ENCODE data around the gene TRPM3. TPM values are rescaled to one million over a fixed set of nuclear protein-coding genes. Genes with fewer than 3 reads are reported as not detected.

TRPM3 gene
- polyA plus RNA-seq, 3 donors = not detected

- Histone ChIP-seq H3K27ac (ENCODE audit: low read depth in 1 of 2, low read length in 2 of 2) (no peak overlapping the region), H3K27me3 (ENCODE audit: control insufficient read depth in 2 of 2, insufficient read depth in 2 of 2, low read length in 2 of 2) (no peaks in the 10 kb centered on the region), H3K9ac (ENCODE audit: insufficient read depth, low read length, poor library complexity, severe bottlenecking) (no peak overlapping the region), H3K36me3 (replicated peaks in 1 of 2; ENCODE audit: control insufficient read depth in 1 of 2, insufficient read depth in 2 of 2, low read length in 2 of 2) (no peaks in the 10 kb centered on the region), H3K4me3 (replicated peaks in 1 of 3; ENCODE audit: low read depth in 2 of 3, low read length in 3 of 3) (no peak overlapping the region), H4K20me1 (ENCODE audit: insufficient read depth, low read length) (no peaks in the 10 kb centered on the region), H3K9me3 (replicated peaks in 1 of 2; ENCODE audit: control insufficient read depth in 1 of 2, insufficient read depth in 1 of 2, low read length in 2 of 2) (no peaks in the 10 kb centered on the region), H3K4me2 (replicated peaks; ENCODE audit: extremely low read depth, low read length, poor library complexity, severe bottlenecking) (no peak overlapping the region), H3K4me1 (ENCODE audit: control insufficient read depth in 1 of 2, insufficient read depth in 2 of 2, low read length in 2 of 2) (no peaks in the 10 kb centered on the region), H2AFZ (ENCODE audit: insufficient read depth, low read depth, low read length, poor library complexity, severe bottlenecking) (no peak overlapping the region), H3K79me2 (ENCODE audit: insufficient read depth, low read length) (no peaks in the 10 kb centered on the region)
- intact Hi-C loops (cut with micrococcal nuclease) = no loop called here
- Mint-ChIP-seq H3K27ac (no peak overlapping the region), H3K4me3 (no peak overlapping the region), H3K9me3 (peaks cover 0 to 9% (median 5%) of the 10 kb centered on the region in 7 donors), H3K4me1 (no peaks in the 10 kb centered on the region), H3K36me3 (no peaks in the 10 kb centered on the region), H3K27me3 (ENCODE audit: low read depth in 3 of 3) (no peaks in the 10 kb centered on the region)
- 83% methylated on average over 2 of the region's 4 CpGs for WGBS (ENCODE audit: insufficient coverage)
- no peak for DNase-seq
- TF ChIP-seq CTCF (IDR thresholded peaks at IDR 0.05) = no peak
Observed at GRCh38 chr9:70615464-70616138, 505.8 kb downstream of the TRPM3 start.

- Mint-ChIP-seq H3K27ac (no peak overlapping the region), H3K27me3 (ENCODE audit: low read depth in 3 of 3) (no peaks in the 10 kb centered on the region), H3K4me3 (no peak overlapping the region), H3K36me3 (no peaks in the 10 kb centered on the region), H3K4me1 (no peaks in the 10 kb centered on the region), H3K9me3 (peaks cover 2 to 9% (median 5%) of the 10 kb centered on the region in 7 donors)
- Histone ChIP-seq H3K4me1 (ENCODE audit: control insufficient read depth in 1 of 2, insufficient read depth in 2 of 2, low read length in 2 of 2) (no peaks in the 10 kb centered on the region), H3K79me2 (ENCODE audit: insufficient read depth, low read length) (no peaks in the 10 kb centered on the region), H3K4me2 (replicated peaks; ENCODE audit: extremely low read depth, low read length, poor library complexity, severe bottlenecking) (no peak overlapping the region), H4K20me1 (ENCODE audit: insufficient read depth, low read length) (no peaks in the 10 kb centered on the region), H3K9me3 (replicated peaks in 1 of 2; ENCODE audit: control insufficient read depth in 1 of 2, insufficient read depth in 1 of 2, low read length in 2 of 2) (no peaks in the 10 kb centered on the region), H2AFZ (ENCODE audit: insufficient read depth, low read depth, low read length, poor library complexity, severe bottlenecking) (no peak overlapping the region), H3K36me3 (replicated peaks in 1 of 2; ENCODE audit: control insufficient read depth in 1 of 2, insufficient read depth in 2 of 2, low read length in 2 of 2) (no peaks in the 10 kb centered on the region), H3K9ac (ENCODE audit: insufficient read depth, low read length, poor library complexity, severe bottlenecking) (no peak overlapping the region), H3K27ac (ENCODE audit: low read depth in 1 of 2, low read length in 2 of 2) (no peak overlapping the region), H3K27me3 (ENCODE audit: control insufficient read depth in 2 of 2, insufficient read depth in 2 of 2, low read length in 2 of 2) (no peaks in the 10 kb centered on the region), H3K4me3 (replicated peaks in 1 of 3; ENCODE audit: low read depth in 2 of 3, low read length in 3 of 3) (no peak overlapping the region)
- intact Hi-C loops (cut with micrococcal nuclease) = no loop called here
- no CpG with 5 or more reads among the region's 4 CpGs for WGBS (ENCODE audit: insufficient coverage)
- DNase-seq = no peak
- TF ChIP-seq CTCF (IDR thresholded peaks at IDR 0.05) = no peak
Observed at GRCh38 chr9:70614786-70615463, 506.5 kb downstream of the TRPM3 start.

All from CD14-positive monocyte (primary cell).